HFFc6 (cell line): Measurements from ENCODE around the gene ENAH. TPM values are rescaled to one million over a fixed set of nuclear protein-coding genes. Genes with fewer than 3 reads are reported as not detected.

Experiments
- DNase-seq: peaks from one replicate; pipeline ENCODE4 v3.0.0-alpha.2; 2018
- H3K27ac Mint-ChIP-seq: 2 replicates; pipeline ENCODE4 v1.8.0; 2020; ENCODE audit warnings: mild to moderate bottlenecking, mixed read lengths
- H3K27me3 Mint-ChIP-seq: 2 replicates; pipeline ENCODE4 v1.8.0; 2021; ENCODE audit warnings: mild to moderate bottlenecking, moderate library complexity, mixed read lengths; ENCODE audit not compliant: insufficient read depth
- H3K36me3 Mint-ChIP-seq: 2 replicates; pipeline ENCODE4 v1.8.0; 2021; ENCODE audit warnings: low read depth, mixed read lengths
- H3K4me1 Mint-ChIP-seq: 2 replicates; pipeline ENCODE4 v1.8.0; 2020; ENCODE audit warnings: low read depth, mixed read lengths
- H3K4me3 Mint-ChIP-seq: 2 replicates; pipeline ENCODE4 v1.8.0; 2020; ENCODE audit warnings: mild to moderate bottlenecking, moderate library complexity, mixed read lengths
- H3K9me3 Mint-ChIP-seq: 2 replicates; pipeline ENCODE4 v1.8.0; 2020; ENCODE audit warnings: mild to moderate bottlenecking, mixed read lengths
- CTCF ChIP-seq: fragments of 200-600 bp; sonication (generic); IDR thresholded peaks from 2 replicates; pipeline ENCODE4 v1.5.0; 2021; ENCODE audit warnings: antibody characterized with exemption, mild to moderate bottlenecking
- total RNA-seq, 6 experiments: library from RNA; stranded (reverse); fragmentation: NEBNext Ultra II Directional; extraction: Animal tissue kit (Norgen Biotek cat#: 25700); gene quantifications; 2 replicates in 1 of 6; 3 replicates in 5 of 6; pipeline ENCODE4 v1.2.3, GENCODE V29; 2021

Gene ENAH
- total RNA-seq, 6 experiments from 2014 or later, result 133 to 171 (median 139) TPM

- Mint-ChIP-seq H3K4me3 (no peak overlapping the region), H3K27me3 (peaks cover 3% of the 10 kb centered on the region; the same call in 1 of the 2 replicates), H3K4me1 (0 out of 2 replicates have a peak, but pooled peaks cover 8% of the 10 kb centered on the region), H3K9me3 (no peaks in the 10 kb centered on the region), H3K36me3 (peaks cover 10% of the 10 kb centered on the region), H3K27ac (no peak overlapping the region)
- no peak for DNase-seq
- no peak for TF ChIP-seq CTCF
These were observed 127.5 kb downstream of the ENAH start for GRCh38 chr1:225525377-225525776.

GRCh38 chr1:225524570-225524969 is 128.4 kb downstream of the ENAH start:
- no peak overlapping the region for H3K4me3 Mint-ChIP-seq
- no peak overlapping the region for H3K27ac Mint-ChIP-seq
- peaks cover 13% of the 10 kb centered on the region for H3K4me1 Mint-ChIP-seq
- peaks cover 6% of the 10 kb centered on the region; the same call in 1 of the 2 replicates for H3K27me3 Mint-ChIP-seq
- peaks cover 10% of the 10 kb centered on the region for H3K36me3 Mint-ChIP-seq
- DNase-seq, result no peak
- no peak for TF ChIP-seq CTCF
- H3K9me3 Mint-ChIP-seq, result no peaks in the 10 kb centered on the region

GRCh38 chr1:225523263-225523950 is 129.5 kb downstream of the ENAH start:
- Mint-ChIP-seq H3K27me3 (peaks cover 6% of the 10 kb centered on the region; the same call in 1 of the 2 replicates), H3K4me1 (peaks cover 25% of the 10 kb centered on the region), H3K4me3 (no peak overlapping the region), H3K9me3 (no peaks in the 10 kb centered on the region), H3K27ac (no peak overlapping the region), H3K36me3 (peaks cover 17% of the 10 kb centered on the region)
- no peak for DNase-seq
- TF ChIP-seq CTCF, result no peak

GRCh38 chr1:225522588-225523262 is 130.2 kb downstream of the ENAH start:
- Mint-ChIP-seq H3K9me3 (no peaks in the 10 kb centered on the region), H3K27me3 (peaks cover 6% of the 10 kb centered on the region; the same call in 1 of the 2 replicates), H3K36me3 (peaks cover 20% of the 10 kb centered on the region), H3K27ac (peak overlapping the region; percentile 7; the same call in 1 of the 2 replicates), H3K4me3 (no peak overlapping the region), H3K4me1 (peaks cover 29% of the 10 kb centered on the region)
- DNase-seq, result no peak
- no peak for TF ChIP-seq CTCF

- TF ChIP-seq CTCF, result no peak
- H3K4me3 Mint-ChIP-seq, result no peak overlapping the region
- no peak overlapping the region; the same call in 1 of the 2 replicates for H3K27ac Mint-ChIP-seq
- peaks cover 37% of the 10 kb centered on the region for H3K4me1 Mint-ChIP-seq
- peaks cover 6% of the 10 kb centered on the region; the same call in 1 of the 2 replicates for H3K27me3 Mint-ChIP-seq
- H3K9me3 Mint-ChIP-seq, result no peaks in the 10 kb centered on the region
- no peak for DNase-seq
- peaks cover 18% of the 10 kb centered on the region for H3K36me3 Mint-ChIP-seq
These were observed 132.2 kb downstream of the ENAH start for GRCh38 chr1:225520587-225521227.
